ENCODE measurements around the gene PARP1. TPM values are rescaled to one million over a fixed set of nuclear protein-coding genes. Genes with fewer than 3 reads are reported as not detected.

PARP1 gene
- total RNA-seq, result 87.1 TPM
- long read RNA-seq, transcript PARP1-203 (23 exons, 3,958 nt), result major isoform, 75 of 123 reads
- long read RNA-seq, partial matches to known transcripts, result 39 of 123 reads
- long read RNA-seq, other reads (novel, unspliced or antisense), result 5 of 123 reads

DNA sequence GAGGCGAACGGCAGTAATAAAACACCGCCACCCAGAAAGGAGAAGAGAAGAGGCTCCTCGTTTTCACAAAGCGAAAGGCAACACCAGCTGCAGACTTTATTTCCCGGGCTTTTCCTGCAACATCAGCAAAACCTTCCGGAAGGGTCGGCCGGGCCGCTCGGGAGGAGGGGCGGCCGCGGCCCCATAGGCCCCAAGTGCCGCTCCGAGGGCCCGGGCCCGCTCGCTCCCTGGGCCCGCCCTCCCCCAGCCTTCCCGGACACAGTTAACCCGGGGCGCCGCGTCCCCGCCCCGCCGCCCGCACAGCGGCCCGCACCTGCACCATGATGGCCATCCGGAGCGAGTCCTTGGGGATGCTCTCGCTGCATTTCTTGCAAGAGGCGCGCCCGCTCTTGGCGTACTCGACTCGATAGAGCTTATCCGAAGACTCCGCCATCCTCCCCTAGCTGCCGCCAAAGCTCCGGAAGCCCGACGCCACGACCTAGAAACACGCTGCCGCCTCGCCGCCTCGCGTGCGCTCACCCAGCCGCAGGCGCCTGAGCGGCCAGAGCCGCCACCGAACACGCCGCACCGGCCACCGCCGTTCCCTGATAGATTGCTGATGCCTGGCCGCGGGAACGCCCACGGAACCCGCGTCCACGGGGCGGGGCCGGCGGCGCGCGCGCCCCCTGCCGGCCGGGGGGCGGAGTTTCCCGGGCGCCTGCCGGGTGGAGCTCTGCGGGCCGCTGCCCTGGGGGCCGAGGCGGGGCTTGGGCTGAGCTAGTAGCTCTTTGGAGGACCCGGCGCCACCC is at the start of gene PARP1:
PARP1 (minus strand) TSS at position 597 of the 788 bp plus-strand sequence; CDS start at position 433, 164 bp downstream.
- peak; percentile 94 for DNase-seq (ENCODE audit: low spot score)
- intact Hi-C loops (cut with DNase I), result loop anchor here (2.0 kb wide), 2 partner anchors 43 to 99 kb away; partner anchors contain the start of gene LIN9

DNA sequence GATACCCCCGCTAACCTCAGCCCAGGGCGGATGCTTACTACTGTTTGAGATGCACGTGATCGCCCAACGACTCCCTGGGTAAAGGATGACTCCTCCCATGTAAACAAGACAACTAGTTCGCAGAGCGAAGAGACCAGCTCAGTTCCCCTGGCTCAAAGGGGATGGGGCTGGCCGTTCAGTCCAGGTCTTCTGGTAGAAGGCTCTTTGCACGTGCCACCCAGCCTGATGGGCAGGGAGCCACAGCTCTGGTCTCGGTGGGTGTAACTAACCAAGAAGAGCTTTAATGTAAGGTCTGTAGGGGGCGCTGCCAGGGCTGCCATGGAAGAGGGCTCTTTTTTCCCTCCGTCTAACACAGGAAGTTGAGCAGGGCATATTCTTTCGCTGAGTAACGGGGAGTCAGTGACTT is 49.4 kb upstream of the PARP1 start:
- no peak for DNase-seq (ENCODE audit: low spot score)
- intact Hi-C loops (cut with DNase I), result no loop called here

DNA sequence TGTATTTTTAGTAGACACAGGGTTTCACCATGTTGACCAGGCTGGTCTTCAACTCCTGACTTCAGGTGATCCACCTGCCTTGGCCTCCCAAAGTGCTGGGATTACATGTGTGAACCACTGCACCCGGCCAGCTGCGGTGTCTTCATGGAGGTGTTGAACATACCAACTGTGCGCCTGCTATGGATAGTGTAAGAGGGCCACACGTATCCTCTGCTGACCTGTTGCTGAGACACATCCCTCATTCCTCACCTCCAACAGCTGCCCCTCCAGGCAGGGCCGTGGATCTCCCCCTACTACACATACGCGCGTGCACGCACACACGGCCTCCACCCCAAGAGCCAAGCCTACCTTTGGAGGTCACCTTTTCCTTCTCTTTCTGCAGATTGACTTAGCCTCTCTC is 48.0 kb upstream of the PARP1 start:
- DNase-seq (ENCODE audit: low spot score), result no peak
- intact Hi-C loops (cut with DNase I), result no loop called here

DNA sequence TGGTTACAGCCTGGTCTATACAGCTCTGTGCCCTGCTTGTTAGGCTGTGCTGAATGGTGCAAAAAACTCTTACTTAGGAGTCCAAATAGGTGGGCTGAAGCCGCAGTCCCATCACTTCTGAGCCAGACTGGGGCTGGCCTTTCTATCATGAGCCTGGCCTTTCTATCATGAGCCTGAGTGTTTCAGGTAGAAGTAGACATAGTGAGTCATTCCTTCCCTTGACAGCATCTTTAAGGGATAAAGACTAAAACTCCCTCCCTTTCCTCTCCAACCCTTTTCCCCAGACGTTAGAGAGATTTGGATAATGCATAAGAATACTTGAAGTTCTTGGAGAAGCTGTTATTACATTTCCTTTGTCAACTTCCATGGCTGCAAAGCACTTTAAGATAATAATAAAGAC is 46.5 kb upstream of the PARP1 start:
- intact Hi-C loops (cut with DNase I), result no loop called here

GRCh38 chr1:226453015-226453704 is 45.3 kb upstream of the PARP1 start:
- intact Hi-C loops (cut with DNase I), result no loop called here
- no peak for DNase-seq (ENCODE audit: low spot score)

More for the DNA sequence above, 46.5 kb upstream of the PARP1 start:
- DNase-seq (ENCODE audit: low spot score), result no peak

DNA sequence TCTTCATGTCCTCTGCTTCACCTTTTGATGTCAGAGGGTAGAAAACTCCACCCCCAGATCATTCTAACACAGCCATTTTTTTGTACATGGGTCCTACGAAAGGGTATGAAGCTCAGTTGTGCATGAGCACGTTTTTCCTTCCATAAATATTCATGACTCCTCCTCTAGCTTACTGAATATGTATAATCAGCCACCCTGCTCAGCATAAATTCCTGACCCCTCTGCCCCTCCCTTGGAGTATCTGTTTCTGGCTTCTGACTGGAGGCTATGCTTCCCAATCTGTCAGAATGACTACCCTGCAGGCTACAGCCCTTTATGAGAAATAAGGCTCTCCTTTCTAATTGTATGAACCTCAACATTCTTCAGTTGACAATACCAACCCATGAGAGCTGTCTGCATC is 42.8 kb upstream of the PARP1 start:
- DNase-seq (ENCODE audit: low spot score), result no peak
- intact Hi-C loops (cut with DNase I), result no loop called here

- intact Hi-C loops (cut with DNase I), result no loop called here
- DNase-seq (ENCODE audit: low spot score), result no peak
Observed at GRCh38 chr1:226449823-226450222, 41.9 kb upstream of the PARP1 start.

DNA sequence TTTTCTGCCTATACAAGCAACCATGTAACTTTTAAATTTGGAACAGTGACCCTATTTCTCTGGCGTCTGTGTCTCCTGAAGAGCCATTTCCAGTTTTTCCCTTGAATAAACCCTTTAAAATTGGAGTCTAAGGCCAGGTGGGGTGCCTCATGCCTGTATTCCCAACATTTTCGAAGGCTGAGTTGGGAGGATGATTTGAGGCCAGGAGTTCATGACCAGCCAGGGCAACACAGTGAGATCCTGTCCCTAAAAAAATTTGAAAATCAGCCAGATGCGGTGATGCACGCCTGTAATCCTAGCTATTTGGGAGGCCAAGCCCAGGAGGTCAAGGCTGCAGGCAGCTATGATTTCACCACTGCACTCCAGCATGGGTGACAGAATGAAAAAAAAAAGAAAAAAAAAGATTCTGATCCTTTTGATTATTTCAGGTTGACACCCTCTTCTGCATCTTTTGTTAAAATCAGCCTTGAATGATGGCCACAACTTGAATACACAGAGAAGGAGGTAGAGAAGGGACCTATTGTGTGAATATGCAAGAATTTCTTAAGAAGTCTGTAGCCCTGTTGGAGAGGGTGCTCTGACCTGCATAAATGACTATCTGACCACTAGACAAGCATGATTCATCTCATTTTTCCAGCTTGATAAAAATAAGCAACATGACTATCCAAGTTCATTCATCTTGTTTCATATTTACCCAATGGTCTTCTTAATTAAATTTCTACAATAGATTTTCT is 40.2 kb upstream of the PARP1 start:
- intact Hi-C loops (cut with DNase I), result no loop called here
- no peak for DNase-seq (ENCODE audit: low spot score)

- intact Hi-C loops (cut with DNase I), result no loop called here
Observed at GRCh38 chr1:226446094-226446493, 38.2 kb upstream of the PARP1 start.

GRCh38 chr1:226444901-226445300 is 37.0 kb upstream of the PARP1 start:
- intact Hi-C loops (cut with DNase I), result no loop called here
- DNase-seq (ENCODE audit: low spot score), result no peak

More at GRCh38 chr1:226446094-226446493, 38.2 kb upstream of the PARP1 start:
- no peak for DNase-seq (ENCODE audit: low spot score)

DNA sequence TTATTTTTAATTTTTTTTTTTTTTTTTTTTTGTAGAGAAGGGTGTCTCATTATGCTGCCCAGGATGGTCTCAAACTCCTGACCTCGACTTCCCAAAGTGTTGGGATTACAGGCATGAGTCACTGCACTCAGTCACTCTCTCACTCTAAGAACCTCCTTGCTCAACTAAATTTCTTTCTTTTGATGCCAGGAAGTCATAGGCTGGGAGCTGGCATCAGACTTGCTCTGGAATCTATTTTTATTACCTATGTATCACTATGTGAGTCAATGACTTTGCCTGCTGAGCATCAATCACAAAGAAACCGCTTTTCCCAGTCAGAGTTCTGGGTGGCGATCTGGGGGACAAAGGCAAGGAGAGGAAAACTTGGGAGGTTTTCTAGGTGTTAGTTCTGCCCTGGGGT is 35.5 kb upstream of the PARP1 start:
- no peak for DNase-seq (ENCODE audit: low spot score)
- intact Hi-C loops (cut with DNase I), result no loop called here

DNA sequence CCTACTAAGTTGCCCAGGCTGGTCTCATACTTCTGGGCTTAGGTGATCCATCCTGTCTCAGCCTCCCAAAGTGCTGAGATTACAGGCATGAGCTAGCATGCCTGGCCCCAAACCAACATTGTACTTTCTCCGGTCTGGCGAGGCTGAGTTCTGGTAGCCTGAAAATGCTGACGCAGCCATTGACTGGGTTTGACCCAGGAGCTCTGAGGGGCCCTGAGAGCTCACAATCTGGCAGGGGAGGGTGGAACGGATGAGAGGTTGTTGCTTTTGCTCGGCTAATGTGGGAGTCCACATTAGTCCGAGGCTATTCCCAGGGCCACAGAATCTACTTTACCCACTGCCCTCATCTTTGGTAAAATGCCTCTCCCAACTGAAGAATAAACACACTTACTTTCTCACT is 35.1 kb upstream of the PARP1 start:
- DNase-seq (ENCODE audit: low spot score), result no peak
- intact Hi-C loops (cut with DNase I), result no loop called here

GRCh38 chr1:226441629-226442028 is 33.7 kb upstream of the PARP1 start:
- intact Hi-C loops (cut with DNase I), result no loop called here
- DNase-seq (ENCODE audit: low spot score), result no peak

GRCh38 chr1:226440512-226440911 is 32.6 kb upstream of the PARP1 start:
- intact Hi-C loops (cut with DNase I), result no loop called here
- no peak for DNase-seq (ENCODE audit: low spot score)

DNA sequence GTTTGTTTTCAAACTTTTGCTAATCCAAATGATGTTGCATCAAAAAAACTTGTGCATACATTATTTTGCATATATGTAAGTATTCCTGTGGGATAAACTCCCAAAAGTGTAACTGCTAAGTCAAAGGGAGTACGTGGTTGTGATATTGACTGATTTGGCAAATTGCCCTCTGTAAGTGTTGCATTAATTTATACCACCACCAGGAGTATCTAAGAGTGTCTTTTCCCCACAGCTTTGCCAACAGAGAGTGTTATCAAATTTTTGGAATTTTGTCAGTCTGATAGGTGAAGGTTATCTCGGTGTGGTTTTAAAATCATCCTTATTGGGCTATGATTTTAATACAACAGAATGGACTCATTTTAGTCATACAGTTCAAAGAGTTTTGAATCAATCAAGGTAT is 30.1 kb upstream of the PARP1 start:
- no peak for DNase-seq (ENCODE audit: low spot score)
- intact Hi-C loops (cut with DNase I), result no loop called here

- no peak for DNase-seq (ENCODE audit: low spot score)
- intact Hi-C loops (cut with DNase I), result no loop called here
Observed at GRCh38 chr1:226436855-226437491, 29.1 kb upstream of the PARP1 start.

GRCh38 chr1:226436472-226436854 is 28.6 kb upstream of the PARP1 start:
- intact Hi-C loops (cut with DNase I), result no loop called here
- no peak for DNase-seq (ENCODE audit: low spot score)

- intact Hi-C loops (cut with DNase I), result no loop called here
- DNase-seq (ENCODE audit: low spot score), result no peak
Observed at GRCh38 chr1:226433341-226433720, 25.4 kb upstream of the PARP1 start.

- no peak for DNase-seq (ENCODE audit: low spot score)
- intact Hi-C loops (cut with DNase I), result no loop called here
Observed at GRCh38 chr1:226432586-226433340, 24.9 kb upstream of the PARP1 start.
